Left lung (tissue), 10 donors: ENCODE results near the gene DIPK1A. TPM values are rescaled to one million over a fixed set of nuclear protein-coding genes. Genes with fewer than 3 reads are reported as not detected.

ENCODE experiments used
- ATAC-seq: fragments of 200-7000 bp; cut with Tn5 transposase; one replicate; pipeline ENCODE4 v1.9.1; 2020; ENCODE audit warnings: moderate library complexity
- DNase-seq, 4 donors: peaks; one replicate each; pipeline ENCODE4 v3.0.0-alpha.2; 2013 to 2020
- H3K27ac ChIP-seq, 2 donors: fragments of 200-600 bp; sonication (generic) in 1 of 2; one replicate each; pipeline versions ENCODE4 v1.5.0 to v1.8.0; 2020 to 2021
- H3K27me3 ChIP-seq, 2 donors: fragments of 200-600 bp; sonication (generic) in 1 of 2; one replicate each; pipeline versions ENCODE4 v1.5.0 to v1.8.0; 2020 to 2021
- H3K36me3 ChIP-seq, 2 donors: fragments of 200-600 bp; sonication (generic) in 1 of 2; one replicate each; pipeline versions ENCODE4 v1.5.0 to v1.8.0; 2020 to 2021
- H3K4me1 ChIP-seq, 2 donors: fragments of 200-600 bp; one replicate each; pipeline ENCODE4 v1.8.0; 2021
- H3K4me3 ChIP-seq, 2 donors: fragments of 200-600 bp; sonication (generic) in 1 of 2; one replicate each; pipeline versions ENCODE4 v1.5.0 to v1.8.0; 2020 to 2021; ENCODE audit warnings: mild to moderate bottlenecking in 1 of 2
- H3K9me3 ChIP-seq, 2 donors: fragments of 200-600 bp; sonication (generic) in 1 of 2; one replicate each; pipeline versions ENCODE4 v1.5.0 to v1.8.0; 2020 to 2021
- intact Hi-C, 2 donors: fragments of 100-400 bp; cut with DNase I; formaldehyde crosslinking; loops; one replicate each; pipeline versions ENCODE4 v1.11.2 to v1.14.2; 2022
- polyA plus RNA-seq, 6 donors: library from polyadenylated mRNA; unstranded; fragments of 120-200 nt; gene quantifications; one replicate each; pipeline ENCODE4 v1.2.1, GENCODE V29; 2013; ENCODE audit not compliant: insufficient read length in 6 of 6
- total RNA-seq, 2 donors: library from RNA; stranded (reverse); fragmentation: NEBNext Ultra II Directional; extraction: Animal tissue kit (Norgen Biotek cat#: 25700); gene quantifications; one replicate each; pipeline ENCODE4 v1.2.1, GENCODE V29; 2021
- TF ChIP-seq, protein P1 (sequence below), 2 donors: fragments of 200-600 bp; sonication (generic) in 1 of 2; IDR thresholded peaks; one replicate each; pipeline versions ENCODE4 v1.5.0 to v1.8.0; 2021; ENCODE audit warnings: antibody characterized with exemption in 2 of 2
- donor health status: DM: no; HTN: yes; CAD: no.
- donor health status: DM: no; HTN: no; CAD: no.

The DIPK1A gene
- total and polyA plus RNA-seq, 8 donors: 6.8 to 14.8 (median 10.2) TPM

DNA sequence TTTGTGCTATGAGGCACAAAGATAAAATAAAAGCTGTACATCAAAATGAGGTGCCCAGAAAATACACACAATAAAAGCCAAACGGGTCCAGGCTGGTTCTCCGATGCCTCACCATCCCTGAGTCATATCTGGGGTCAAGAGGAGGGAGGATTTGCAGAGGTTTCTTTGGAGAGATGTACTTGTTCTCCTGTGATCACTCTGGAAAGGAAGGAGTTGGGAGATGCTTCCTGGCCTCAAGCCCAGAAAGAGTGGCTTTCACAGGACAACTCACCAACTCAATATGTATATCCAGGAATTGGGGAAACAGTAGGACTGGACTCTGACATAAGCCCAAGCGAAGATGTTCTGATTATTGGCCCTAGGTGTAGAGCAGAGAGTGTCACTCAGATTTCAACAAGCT is 51.9 kb downstream of the DIPK1A start:
- Histone ChIP-seq H3K4me1 (no peaks in the 10 kb centered on the region), H3K9me3 (no peaks in the 10 kb centered on the region), H3K27me3 (no peaks in the 10 kb centered on the region), H3K27ac (no peak overlapping the region), H3K4me3 (no peak overlapping the region), H3K36me3 (no peaks in the 10 kb centered on the region)
- intact Hi-C loops: no loop called here
- DNase-seq: no peak
- ATAC-seq: peak; percentile 29
- TF ChIP-seq, protein P1, sequence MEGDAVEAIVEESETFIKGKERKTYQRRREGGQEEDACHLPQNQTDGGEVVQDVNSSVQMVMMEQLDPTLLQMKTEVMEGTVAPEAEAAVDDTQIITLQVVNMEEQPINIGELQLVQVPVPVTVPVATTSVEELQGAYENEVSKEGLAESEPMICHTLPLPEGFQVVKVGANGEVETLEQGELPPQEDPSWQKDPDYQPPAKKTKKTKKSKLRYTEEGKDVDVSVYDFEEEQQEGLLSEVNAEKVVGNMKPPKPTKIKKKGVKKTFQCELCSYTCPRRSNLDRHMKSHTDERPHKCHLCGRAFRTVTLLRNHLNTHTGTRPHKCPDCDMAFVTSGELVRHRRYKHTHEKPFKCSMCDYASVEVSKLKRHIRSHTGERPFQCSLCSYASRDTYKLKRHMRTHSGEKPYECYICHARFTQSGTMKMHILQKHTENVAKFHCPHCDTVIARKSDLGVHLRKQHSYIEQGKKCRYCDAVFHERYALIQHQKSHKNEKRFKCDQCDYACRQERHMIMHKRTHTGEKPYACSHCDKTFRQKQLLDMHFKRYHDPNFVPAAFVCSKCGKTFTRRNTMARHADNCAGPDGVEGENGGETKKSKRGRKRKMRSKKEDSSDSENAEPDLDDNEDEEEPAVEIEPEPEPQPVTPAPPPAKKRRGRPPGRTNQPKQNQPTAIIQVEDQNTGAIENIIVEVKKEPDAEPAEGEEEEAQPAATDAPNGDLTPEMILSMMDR (IDR thresholded peaks at IDR 0.05): no peak

DNA sequence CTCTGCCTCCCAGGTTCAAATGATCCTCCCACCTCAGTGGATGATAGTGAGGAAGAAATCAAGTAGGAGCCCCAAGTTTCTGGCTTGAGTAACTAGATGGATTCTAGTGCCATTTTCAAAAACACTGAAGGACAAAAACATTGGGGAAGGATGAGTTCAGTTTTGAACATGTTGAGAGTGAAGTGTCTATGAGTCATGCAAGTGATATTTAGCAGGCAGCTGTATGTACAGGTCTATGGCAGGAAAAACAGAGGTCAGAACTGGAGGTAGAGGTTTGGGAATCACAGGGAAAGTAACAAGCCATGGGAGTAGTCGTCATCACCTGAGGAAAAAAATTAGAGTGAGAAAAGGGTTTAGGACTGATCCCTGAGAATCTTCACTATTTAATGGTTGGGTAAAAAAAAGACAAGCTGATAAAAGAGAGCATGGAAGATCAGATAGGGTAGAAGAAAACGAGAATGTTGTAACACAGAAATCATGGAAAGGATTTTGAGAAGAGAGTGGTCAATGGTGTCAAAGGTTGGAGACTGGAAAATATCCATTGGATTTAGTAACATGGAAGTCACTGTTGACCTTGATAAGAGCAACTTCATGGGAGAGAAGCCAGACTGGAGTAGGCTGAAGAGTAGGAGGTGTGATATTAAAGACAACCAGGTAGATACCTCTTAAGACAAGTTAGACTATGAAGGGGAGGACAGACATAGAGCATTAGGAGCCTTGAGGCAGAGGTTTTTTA is 53.1 kb downstream of the DIPK1A start:
- Histone ChIP-seq H3K27me3 (no peaks in the 10 kb centered on the region), H3K4me3 (no peak overlapping the region), H3K27ac (no peak overlapping the region), H3K36me3 (no peaks in the 10 kb centered on the region), H3K4me1 (no peaks in the 10 kb centered on the region), H3K9me3 (no peaks in the 10 kb centered on the region)
- intact Hi-C loops: no loop called here
- ATAC-seq (peak; percentile 71), DNase-seq (no peak)
- TF ChIP-seq, protein P1 (IDR thresholded peaks at IDR 0.05): no peak

DNA sequence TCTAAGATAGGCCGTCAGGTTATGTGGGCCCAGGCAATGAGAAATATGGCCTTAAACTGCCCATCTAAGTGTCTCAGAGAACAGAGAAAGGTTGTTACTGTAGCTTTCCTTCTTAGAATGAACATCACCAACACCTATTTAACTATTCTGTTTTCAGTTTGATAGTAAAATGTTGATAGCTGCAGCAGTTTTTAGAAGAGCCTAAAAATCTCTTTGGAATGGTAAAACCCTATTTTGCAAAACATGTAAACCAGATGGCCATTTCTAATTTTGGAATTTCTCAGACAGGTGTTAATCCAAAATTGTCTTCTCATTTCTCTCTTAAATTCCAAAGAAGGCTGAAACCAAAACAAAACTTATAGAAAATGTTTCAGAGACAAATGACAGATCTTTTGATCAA is 57.5 kb downstream of the DIPK1A start:
- ATAC-seq (no peak), DNase-seq (no peak)
- Histone ChIP-seq H3K27ac (no peak overlapping the region), H3K36me3 (no peaks in the 10 kb centered on the region), H3K4me3 (no peak overlapping the region), H3K27me3 (no peaks in the 10 kb centered on the region), H3K9me3 (peaks cover 0 to 8% of the 10 kb centered on the region in 2 donors), H3K4me1 (no peaks in the 10 kb centered on the region)
- intact Hi-C loops: no loop called here
- TF ChIP-seq, protein P1 (IDR thresholded peaks at IDR 0.05): no peak

DNA sequence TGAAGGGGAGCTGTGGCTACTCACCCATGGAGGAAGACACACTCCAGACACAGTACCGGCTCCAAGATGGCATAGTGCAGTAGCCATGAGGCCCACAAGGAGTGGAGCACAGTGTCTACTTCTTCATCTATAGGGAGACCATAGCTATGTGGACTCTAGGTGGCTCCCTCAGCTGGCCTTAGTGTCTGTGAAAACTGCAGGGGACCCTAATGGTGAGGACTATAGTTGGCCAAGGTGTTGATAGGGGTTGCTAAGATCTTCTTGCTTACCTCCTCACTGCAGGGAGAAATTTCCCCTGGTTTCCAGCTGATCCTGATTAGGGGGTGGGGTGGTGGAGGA is 58.9 kb downstream of the DIPK1A start:
- no peak overlapping the region for H3K27ac ChIP-seq
- no peaks in the 10 kb centered on the region for H3K36me3 ChIP-seq
- ATAC-seq (no peak), DNase-seq (no peak)
- intact Hi-C loops: no loop called here
- TF ChIP-seq, protein P1 (IDR thresholded peaks at IDR 0.05): no peak
- H3K4me1 ChIP-seq: no peaks in the 10 kb centered on the region
- H3K9me3 ChIP-seq: peaks cover 0 to 8% of the 10 kb centered on the region in 2 donors
- H3K4me3 ChIP-seq: no peak overlapping the region
- H3K27me3 ChIP-seq: no peaks in the 10 kb centered on the region

DNA sequence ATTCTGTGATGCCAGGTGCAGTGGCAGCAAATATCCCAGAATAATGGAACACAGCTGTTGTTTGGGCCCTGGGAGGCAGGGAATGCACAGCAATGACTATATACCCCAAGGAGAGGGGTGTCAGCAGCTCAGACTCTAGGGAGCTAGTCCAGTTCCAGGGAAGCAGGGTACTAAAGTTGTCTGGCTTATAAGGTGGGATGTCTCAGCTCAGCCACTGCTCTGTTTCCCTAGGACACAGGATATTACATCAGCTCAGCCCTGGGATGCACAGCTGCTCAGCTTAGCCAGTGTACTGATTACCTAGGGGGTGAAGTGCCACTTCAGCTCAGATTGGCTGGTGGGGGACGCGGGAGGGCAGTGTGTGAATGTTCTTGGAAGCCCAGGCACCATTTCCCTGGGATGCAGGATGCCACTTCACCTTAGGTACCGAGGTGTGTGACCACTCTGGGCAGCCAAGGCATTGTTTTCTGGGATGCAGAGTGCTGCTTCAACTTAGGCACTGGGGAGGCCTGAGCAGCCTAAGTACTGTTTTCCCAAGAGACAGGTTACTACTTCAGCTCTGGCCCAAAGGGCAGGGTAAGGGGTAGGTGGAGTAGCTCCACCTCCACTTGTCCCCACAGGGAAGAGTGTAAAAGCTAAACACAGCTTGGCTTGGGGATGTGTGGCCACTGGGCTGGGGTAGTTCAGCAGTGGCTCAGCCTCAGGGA is 59.4 kb downstream of the DIPK1A start:
- H3K27ac ChIP-seq: no peak overlapping the region
- ATAC-seq: peak; percentile 81
- H3K4me3 ChIP-seq: no peak overlapping the region
- H3K36me3 ChIP-seq: no peaks in the 10 kb centered on the region
- DNase-seq: no peak
- no peaks in the 10 kb centered on the region for H3K27me3 ChIP-seq
- H3K9me3 ChIP-seq: peaks cover 0 to 8% of the 10 kb centered on the region in 2 donors
- intact Hi-C loops: no loop called here
- TF ChIP-seq, protein P1 (IDR thresholded peaks at IDR 0.05): no peak
- H3K4me1 ChIP-seq: no peaks in the 10 kb centered on the region
